ENCODE results near the gene ADCY7.

The ADCY7 gene

GRCh38 chr16:50354629-50355456 lies 88.5 kb downstream of the ADCY7 start:
- H3K4me2 ChIP-seq (ENCODE audit: low read length, poor library complexity, severe bottlenecking), result no peak overlapping the region
- H4K91ac ChIP-seq (ENCODE audit: low read length), result no peak overlapping the region
- no peak overlapping the region for H3K18ac ChIP-seq (ENCODE audit: low read depth in 1 of 2, low read length in 2 of 2)
- H2BK12ac ChIP-seq (ENCODE audit: low read length in 2 of 2), result no peak overlapping the region
- DNase-seq, result peak; percentile 45
- WGBS, result 66% methylated on average over 5 of the region's 11 CpGs
- H4K8ac ChIP-seq (ENCODE audit: low read length), result no peak overlapping the region
- H2BK15ac ChIP-seq (ENCODE audit: low read depth, poor library complexity, severe bottlenecking), result no peak overlapping the region
- H3K36me3 ChIP-seq (ENCODE audit: control insufficient read depth in 1 of 2, insufficient read depth in 2 of 2, low read depth in 1 of 2, low read length in 2 of 2), result peaks cover 7 to 79% of the 10 kb centered on the region in 2 experiments
- no peak overlapping the region for H3K23ac ChIP-seq (ENCODE audit: low read length in 2 of 2)
- H3K4me1 ChIP-seq (ENCODE audit: control insufficient read depth, insufficient read depth, low read depth, low read length), result no peaks in the 10 kb centered on the region
- peaks cover 13% of the 10 kb centered on the region for H3K79me1 ChIP-seq (replicated peaks; ENCODE audit: low read length, poor library complexity, severe bottlenecking)
- H2AFZ ChIP-seq (ENCODE audit: low read depth, low read length), result no peak overlapping the region
- no peak overlapping the region for H3K4me3 ChIP-seq (ENCODE audit: insufficient read depth in 1 of 2, low read depth in 1 of 2, low read length in 2 of 2)
- H2BK5ac ChIP-seq (ENCODE audit: low read depth, low read length, poor library complexity, severe bottlenecking), result no peak overlapping the region
- H3K9ac ChIP-seq (ENCODE audit: low read length), result peak overlapping the region; percentile 62
- H3K14ac ChIP-seq (ENCODE audit: low read length in 2 of 2), result no peak overlapping the region
- no peaks in the 10 kb centered on the region for H3K27me3 ChIP-seq (ENCODE audit: control insufficient read depth in 1 of 2, insufficient read depth in 1 of 2, low read length in 2 of 2)
- no peaks in the 10 kb centered on the region for H3K9me3 ChIP-seq (ENCODE audit: control insufficient read depth, low read length)
- no peak overlapping the region for H3K27ac ChIP-seq (ENCODE audit: low read length, poor library complexity, severe bottlenecking)
- no peak overlapping the region for H2AK5ac ChIP-seq (ENCODE audit: low read length, severe bottlenecking)
- no peak overlapping the region for H3K4ac ChIP-seq (ENCODE audit: low read depth in 1 of 2, low read length in 2 of 2)
- H2BK120ac ChIP-seq (ENCODE audit: low read depth, low read length), result no peak overlapping the region

GRCh38 chr16:50359626-50360025 lies 93.3 kb downstream of the ADCY7 start:
- Histone ChIP-seq H2BK12ac (ENCODE audit: low read length in 2 of 2) (no peak overlapping the region), H2AFZ (ENCODE audit: low read depth, low read length) (no peak overlapping the region), H3K36me3 (ENCODE audit: control insufficient read depth in 1 of 2, insufficient read depth in 2 of 2, low read depth in 1 of 2, low read length in 2 of 2) (peaks cover 7 to 81% of the 10 kb centered on the region in 2 experiments), H2BK5ac (ENCODE audit: low read depth, low read length, poor library complexity, severe bottlenecking) (no peak overlapping the region), H3K14ac (ENCODE audit: low read length in 2 of 2) (no peak overlapping the region), H4K8ac (ENCODE audit: low read length) (no peak overlapping the region), H3K9ac (ENCODE audit: low read length) (no peak overlapping the region), H3K4ac (ENCODE audit: low read depth in 1 of 2, low read length in 2 of 2) (no peak overlapping the region), H3K9me3 (ENCODE audit: control insufficient read depth, low read length) (no peaks in the 10 kb centered on the region), H3K27me3 (ENCODE audit: control insufficient read depth in 1 of 2, insufficient read depth in 1 of 2, low read length in 2 of 2) (no peaks in the 10 kb centered on the region), H3K79me1 (replicated peaks; ENCODE audit: low read length, poor library complexity, severe bottlenecking) (peaks cover 20% of the 10 kb centered on the region), H3K4me3 (ENCODE audit: insufficient read depth in 1 of 2, low read depth in 1 of 2, low read length in 2 of 2) (no peak overlapping the region), H4K91ac (ENCODE audit: low read length) (no peak overlapping the region), H3K23ac (ENCODE audit: low read length in 2 of 2) (no peak overlapping the region), H3K4me2 (ENCODE audit: low read length, poor library complexity, severe bottlenecking) (no peak overlapping the region), H2BK120ac (ENCODE audit: low read depth, low read length) (no peak overlapping the region), H3K18ac (ENCODE audit: low read depth in 1 of 2, low read length in 2 of 2) (no peak overlapping the region), H3K4me1 (ENCODE audit: control insufficient read depth, insufficient read depth, low read depth, low read length) (no peaks in the 10 kb centered on the region), H3K27ac (ENCODE audit: low read length, poor library complexity, severe bottlenecking) (no peak overlapping the region), H2BK15ac (ENCODE audit: low read depth, poor library complexity, severe bottlenecking) (no peak overlapping the region), H2AK5ac (ENCODE audit: low read length, severe bottlenecking) (no peak overlapping the region)
- no CpG with 5 or more reads among the region's 1 CpG for WGBS
- DNase-seq, result no peak

- Histone ChIP-seq H3K79me1 (replicated peaks; ENCODE audit: low read length, poor library complexity, severe bottlenecking) (peaks cover 26% of the 10 kb centered on the region), H3K9ac (ENCODE audit: low read length) (peak overlapping the region; percentile 75), H3K36me3 (ENCODE audit: control insufficient read depth in 1 of 2, insufficient read depth in 2 of 2, low read depth in 1 of 2, low read length in 2 of 2) (peaks cover 10 to 85% of the 10 kb centered on the region in 2 experiments), H2AK5ac (ENCODE audit: low read length, severe bottlenecking) (no peak overlapping the region), H2BK15ac (ENCODE audit: low read depth, poor library complexity, severe bottlenecking) (no peak overlapping the region), H3K4me2 (ENCODE audit: low read length, poor library complexity, severe bottlenecking) (no peak overlapping the region), H3K23ac (ENCODE audit: low read length in 2 of 2) (no peak overlapping the region), H3K4me3 (ENCODE audit: insufficient read depth in 1 of 2, low read depth in 1 of 2, low read length in 2 of 2) (no peak overlapping the region), H3K4me1 (ENCODE audit: control insufficient read depth, insufficient read depth, low read depth, low read length) (no peaks in the 10 kb centered on the region), H2BK120ac (ENCODE audit: low read depth, low read length) (no peak overlapping the region), H4K8ac (ENCODE audit: low read length) (no peak overlapping the region), H2AFZ (ENCODE audit: low read depth, low read length) (no peak overlapping the region), H3K14ac (ENCODE audit: low read length in 2 of 2) (no peak overlapping the region), H2BK5ac (ENCODE audit: low read depth, low read length, poor library complexity, severe bottlenecking) (no peak overlapping the region), H4K91ac (ENCODE audit: low read length) (no peak overlapping the region), H3K4ac (ENCODE audit: low read depth in 1 of 2, low read length in 2 of 2) (no peak overlapping the region), H2BK12ac (ENCODE audit: low read length in 2 of 2) (no peak overlapping the region), H3K27ac (ENCODE audit: low read length, poor library complexity, severe bottlenecking) (no peak overlapping the region), H3K18ac (ENCODE audit: low read depth in 1 of 2, low read length in 2 of 2) (no peak overlapping the region), H3K27me3 (ENCODE audit: control insufficient read depth in 1 of 2, insufficient read depth in 1 of 2, low read length in 2 of 2) (no peaks in the 10 kb centered on the region), H3K9me3 (ENCODE audit: control insufficient read depth, low read length) (no peaks in the 10 kb centered on the region)
- peak; percentile 23 for DNase-seq
- WGBS, result 90% methylated on average over 5 of the region's 6 CpGs
These were observed 93.9 kb downstream of the ADCY7 start for GRCh38 chr16:50360033-50360778.

- Histone ChIP-seq H3K27ac (ENCODE audit: low read length, poor library complexity, severe bottlenecking) (no peak overlapping the region), H4K91ac (ENCODE audit: low read length) (no peak overlapping the region), H3K23ac (ENCODE audit: low read length in 2 of 2) (no peak overlapping the region), H4K8ac (ENCODE audit: low read length) (no peak overlapping the region), H3K4ac (ENCODE audit: low read depth in 1 of 2, low read length in 2 of 2) (no peak overlapping the region), H2AFZ (ENCODE audit: low read depth, low read length) (no peak overlapping the region), H3K4me3 (ENCODE audit: insufficient read depth in 1 of 2, low read depth in 1 of 2, low read length in 2 of 2) (no peak overlapping the region), H2AK5ac (ENCODE audit: low read length, severe bottlenecking) (no peak overlapping the region), H3K4me2 (ENCODE audit: low read length, poor library complexity, severe bottlenecking) (no peak overlapping the region), H3K4me1 (ENCODE audit: control insufficient read depth, insufficient read depth, low read depth, low read length) (no peaks in the 10 kb centered on the region), H3K18ac (ENCODE audit: low read depth in 1 of 2, low read length in 2 of 2) (no peak overlapping the region), H3K14ac (ENCODE audit: low read length in 2 of 2) (no peak overlapping the region), H2BK5ac (ENCODE audit: low read depth, low read length, poor library complexity, severe bottlenecking) (no peak overlapping the region), H2BK12ac (ENCODE audit: low read length in 2 of 2) (no peak overlapping the region), H2BK15ac (ENCODE audit: low read depth, poor library complexity, severe bottlenecking) (no peak overlapping the region), H3K9me3 (ENCODE audit: control insufficient read depth, low read length) (no peaks in the 10 kb centered on the region), H3K36me3 (ENCODE audit: control insufficient read depth in 1 of 2, insufficient read depth in 2 of 2, low read depth in 1 of 2, low read length in 2 of 2) (peaks cover 10 to 87% of the 10 kb centered on the region in 2 experiments), H2BK120ac (ENCODE audit: low read depth, low read length) (no peak overlapping the region), H3K9ac (ENCODE audit: low read length) (peak overlapping the region; percentile 75), H3K27me3 (ENCODE audit: control insufficient read depth in 1 of 2, insufficient read depth in 1 of 2, low read length in 2 of 2) (no peaks in the 10 kb centered on the region), H3K79me1 (replicated peaks; ENCODE audit: low read length, poor library complexity, severe bottlenecking) (peaks cover 28% of the 10 kb centered on the region)
- DNase-seq, result no peak
- WGBS, result 100% methylated on average over 2 of the region's 3 CpGs
These were observed 94.4 kb downstream of the ADCY7 start for GRCh38 chr16:50360779-50361178.
